ENCODE data around the gene SLAMF6.

DNA sequence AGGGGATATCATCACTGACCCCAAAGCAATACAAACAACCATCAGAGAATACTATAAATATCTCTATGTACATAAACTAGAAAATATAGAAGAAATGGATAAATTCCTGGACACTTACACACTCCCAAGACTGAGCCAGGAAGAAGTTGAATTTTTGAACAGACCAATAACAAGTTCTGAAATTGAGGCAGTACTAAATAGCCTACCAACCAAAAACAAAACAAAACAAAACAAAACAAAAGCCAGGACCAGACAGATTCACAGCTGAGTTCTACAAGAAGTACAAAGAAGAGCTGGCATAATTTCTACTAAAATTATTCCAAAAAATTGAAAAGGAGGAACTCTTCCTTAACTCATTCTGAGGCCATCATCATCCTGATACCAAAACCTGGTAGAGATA, 37.8 kb upstream of the SLAMF6 start:
- TF ChIP-seq CTCF (IDR thresholded peaks at IDR 0.05), result no peak
- no peak for TF ChIP-seq POLR2A (IDR thresholded peaks at IDR 0.05)

Data from testis (tissue), 2 donors.